T1000 (cell line): ENCODE data around the gene RASGEF1C.

Experiments
- DNase-seq: peaks from one replicate; lab custom pipeline; 2025; ENCODE audit warnings: mixed read lengths; lab: John Stamatoyannopoulos, UW

The RASGEF1C gene

GRCh38 chr5:180081481-180081880, 127.5 kb downstream of the RASGEF1C start:
- no peak for DNase-seq

DNA sequence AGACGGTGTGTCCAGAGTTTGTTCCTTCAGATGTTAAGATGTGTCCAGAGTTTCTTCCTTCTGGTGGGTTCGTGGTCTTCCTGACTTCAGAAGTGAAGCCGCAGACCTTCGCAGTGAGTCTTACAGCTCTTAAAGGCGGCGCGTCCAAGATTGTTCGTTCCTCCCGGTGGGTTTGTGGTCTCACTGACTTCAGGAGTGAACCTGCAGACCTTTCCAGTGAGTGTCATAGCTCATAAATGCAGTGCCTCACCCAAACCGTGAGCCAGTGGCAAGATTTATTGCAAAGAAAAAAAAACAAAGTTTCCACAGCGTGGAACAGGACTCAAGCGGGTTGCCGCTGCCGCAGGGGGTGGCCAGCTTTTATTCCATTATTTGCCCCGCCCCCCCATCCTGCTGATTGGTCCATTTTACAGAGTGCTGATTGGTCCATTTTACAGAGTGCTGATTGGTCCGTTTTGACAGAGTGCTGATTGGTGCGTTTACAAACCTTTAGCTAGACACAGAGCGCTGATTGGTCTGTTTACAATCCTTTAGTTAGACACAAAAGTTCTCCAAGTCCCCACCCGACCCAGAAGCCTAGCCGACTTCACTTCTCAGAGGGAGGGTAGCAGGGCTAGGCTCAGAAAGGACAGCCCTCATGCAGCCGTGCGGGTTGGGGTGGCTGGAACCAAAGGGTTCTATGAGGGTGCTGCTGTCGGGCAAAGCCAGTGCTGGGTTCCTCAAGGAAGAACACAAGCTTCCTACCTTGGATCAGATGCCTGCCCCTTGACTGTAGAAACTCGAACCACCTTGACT, 128.3 kb downstream of the RASGEF1C start:
- no peak for DNase-seq

GRCh38 chr5:180079702-180080466, 129.1 kb downstream of the RASGEF1C start:
- DNase-seq: no peak

DNA sequence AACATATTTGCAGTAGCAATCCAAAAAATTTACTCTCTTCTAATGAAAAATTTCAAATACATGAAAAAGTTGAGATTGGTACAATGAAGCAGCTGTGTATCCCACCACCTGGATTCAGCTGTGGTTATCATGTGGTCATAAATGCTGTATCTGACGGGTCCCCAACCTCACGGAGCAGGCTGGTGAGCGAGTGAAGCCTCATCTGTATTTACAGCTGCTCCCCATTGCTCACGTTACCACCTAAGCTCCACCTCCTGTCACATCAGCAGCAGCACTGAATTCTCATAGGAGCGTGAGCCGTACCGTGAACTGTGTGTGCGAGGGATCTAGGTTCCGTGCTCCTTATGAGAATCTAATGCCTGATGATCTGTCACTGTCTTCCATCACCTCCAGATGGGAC, 130.7 kb downstream of the RASGEF1C start:
- DNase-seq: no peak

- no peak for DNase-seq
These were observed 131.3 kb downstream of the RASGEF1C start for GRCh38 chr5:180077594-180078284.

DNA sequence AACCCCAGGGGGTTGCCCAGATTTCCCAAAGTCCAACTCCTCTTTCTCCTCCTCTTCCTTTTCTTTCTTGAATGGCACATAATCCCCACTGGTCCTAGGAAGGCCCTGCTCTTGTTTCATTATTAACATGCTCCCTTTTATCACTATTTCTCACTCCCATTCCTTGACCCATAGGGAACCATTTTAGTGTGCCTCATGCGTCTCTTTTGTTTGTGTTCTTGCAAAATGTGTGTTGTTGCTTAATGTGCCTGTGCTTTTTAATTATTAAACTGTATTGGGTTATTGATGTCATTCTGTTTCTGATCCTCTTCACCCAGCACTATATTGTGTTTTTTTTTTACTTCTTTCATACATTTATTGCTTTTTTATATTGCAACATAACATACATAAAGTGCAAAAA, 133.3 kb downstream of the RASGEF1C start:
- no peak for DNase-seq

DNA sequence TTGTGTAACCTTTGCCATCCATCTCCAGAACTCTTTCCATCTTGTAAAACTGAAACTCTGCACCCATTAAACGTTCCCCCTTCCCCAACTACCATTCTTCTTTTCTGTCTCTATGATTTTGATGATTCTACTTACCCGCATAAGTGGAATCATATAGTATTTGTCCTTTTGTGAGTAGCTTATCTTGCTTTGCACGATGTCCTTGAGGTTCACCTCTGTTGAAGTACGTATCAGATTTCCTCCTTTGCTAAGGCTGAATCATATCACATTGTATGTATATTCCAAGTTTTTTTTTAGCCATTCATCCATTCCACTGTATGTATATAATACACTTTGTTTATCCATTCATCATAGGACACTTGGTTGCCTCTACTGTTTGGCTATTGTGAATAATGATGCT, 134.5 kb downstream of the RASGEF1C start:
- no peak for DNase-seq

DNA sequence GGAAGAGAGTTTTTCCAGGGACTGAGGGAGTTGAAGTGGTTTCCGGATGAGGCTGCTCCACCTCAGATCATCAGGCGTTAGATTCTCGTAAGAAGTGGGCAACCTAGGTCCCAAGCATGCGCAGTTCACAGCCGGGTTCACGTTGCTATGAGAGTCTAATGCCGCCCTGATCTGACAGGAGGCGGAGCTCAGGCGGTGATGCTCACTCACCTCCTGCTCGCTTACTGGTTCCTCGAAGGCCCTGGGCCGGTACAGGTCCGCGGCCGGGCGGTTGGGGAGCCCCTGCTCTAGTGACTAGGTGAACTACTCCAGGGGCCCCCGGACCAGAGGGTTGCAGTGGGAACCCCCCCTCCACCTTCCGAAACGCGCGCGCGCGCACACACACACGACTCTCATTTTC, 136.5 kb downstream of the RASGEF1C start:
- no peak for DNase-seq

GRCh38 chr5:180072256-180072548, 136.8 kb downstream of the RASGEF1C start:
- DNase-seq: no peak

GRCh38 chr5:180071531-180072255, 137.3 kb downstream of the RASGEF1C start, which contains the start of gene RNF130:
TSS of gene RNF130 (minus strand) at chr5:180071759. CDS start at chr5:180071702, 57 bp downstream.
- peak; percentile 92 for DNase-seq

DNA sequence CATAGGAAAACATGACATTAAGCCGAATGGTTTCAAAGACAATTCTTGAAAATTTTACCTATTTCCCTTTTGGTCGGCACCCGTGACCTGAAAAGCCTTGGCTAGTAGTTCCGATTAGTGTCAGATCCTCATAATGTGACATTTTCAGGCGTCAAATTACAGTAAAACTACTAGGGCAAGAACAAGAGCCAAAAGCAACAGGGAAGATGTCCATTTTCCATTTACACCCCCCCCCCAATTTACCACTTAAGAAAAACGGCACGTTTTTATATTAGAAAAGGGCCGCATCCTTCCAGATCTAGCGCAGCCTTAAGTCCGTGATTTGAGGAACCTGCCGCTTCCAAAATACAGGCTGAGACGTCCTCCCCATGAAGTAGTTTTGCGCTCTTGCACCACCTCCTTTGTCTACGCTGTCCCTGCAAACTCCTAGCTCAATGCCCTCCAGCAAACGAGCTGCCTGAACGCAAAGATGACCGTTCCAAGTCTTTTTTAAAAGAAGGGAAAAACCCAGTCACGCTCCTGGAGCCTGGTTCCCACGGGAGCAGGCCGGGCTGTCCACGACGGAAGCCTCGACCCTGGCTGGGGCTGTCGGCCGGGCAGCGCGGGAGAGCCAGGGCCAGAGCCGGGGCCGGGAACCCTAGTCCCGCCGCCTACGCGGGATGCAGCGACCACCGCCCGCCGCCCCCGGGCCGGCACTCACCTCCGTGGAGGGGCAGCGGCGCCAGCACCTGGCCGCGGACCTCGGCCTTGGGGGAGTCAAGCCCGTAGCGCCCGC, 138.1 kb downstream of the RASGEF1C start:
- peak; percentile 51 for DNase-seq

GRCh38 chr5:180069589-180070247, 139.3 kb downstream of the RASGEF1C start:
- no peak for DNase-seq

- no peak for DNase-seq
These were observed 140.4 kb downstream of the RASGEF1C start for GRCh38 chr5:180068519-180069090.

- DNase-seq: no peak
These were observed 141.0 kb downstream of the RASGEF1C start for GRCh38 chr5:180067986-180068385.

DNA sequence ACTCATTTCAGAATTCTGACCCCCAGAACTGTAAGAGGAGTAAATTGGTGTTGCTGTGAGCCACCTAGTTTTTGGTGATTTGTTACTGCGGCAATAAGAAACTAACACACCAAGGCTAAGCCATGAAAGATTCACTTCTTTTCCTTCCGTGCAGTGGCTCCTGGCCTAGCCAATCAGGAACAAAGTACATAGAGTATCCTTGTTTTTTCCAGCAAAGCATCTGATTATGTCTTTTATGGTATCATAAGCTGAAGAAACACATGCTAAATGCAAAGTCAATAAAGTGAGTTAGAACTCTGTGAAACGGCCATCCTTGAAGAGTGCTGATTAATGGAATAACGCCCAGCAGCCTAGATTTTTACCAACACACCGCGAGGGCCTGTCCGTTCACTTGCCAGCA, 148.8 kb downstream of the RASGEF1C start:
- no peak for DNase-seq

GRCh38 chr5:180059326-180059725, 149.7 kb downstream of the RASGEF1C start:
- no peak for DNase-seq

DNA sequence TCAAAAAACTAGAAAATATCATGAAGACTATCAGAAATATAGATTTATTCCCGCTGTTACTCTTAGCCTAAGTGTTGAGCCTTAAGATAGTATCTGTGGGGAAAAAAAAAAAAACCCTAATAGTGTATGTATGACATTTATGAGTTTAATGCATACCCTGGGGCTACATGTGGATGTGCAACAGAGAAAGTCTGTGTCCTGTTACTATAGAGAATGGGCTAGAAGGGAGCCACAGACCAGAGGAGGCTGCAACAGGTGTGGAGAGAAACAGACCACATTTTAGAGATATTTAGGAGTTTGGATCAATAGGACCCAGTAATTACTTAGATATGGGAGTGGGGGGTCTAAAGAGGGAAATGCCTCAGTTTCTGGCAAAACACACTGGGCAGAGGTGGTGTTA, 152.9 kb downstream of the RASGEF1C start:
- no peak for DNase-seq

DNA sequence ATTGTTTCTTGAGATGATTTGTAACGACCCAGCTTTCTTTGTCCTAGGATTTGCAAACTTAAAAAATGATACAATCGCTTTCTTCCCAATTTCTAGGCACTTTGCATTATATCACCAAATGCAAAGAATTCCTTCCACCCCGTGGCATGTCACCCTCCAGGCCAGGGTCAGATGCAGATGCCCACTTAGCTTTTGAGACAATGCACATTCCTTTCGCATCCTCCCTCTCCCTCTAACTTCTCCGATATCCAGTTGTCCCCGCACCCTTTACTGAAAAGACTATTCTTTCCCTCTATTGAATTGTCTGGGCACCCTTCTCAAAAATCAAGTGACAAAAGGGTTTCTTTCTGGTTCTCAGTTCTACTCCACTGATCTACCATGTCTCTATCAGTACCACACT, 154.8 kb downstream of the RASGEF1C start:
- DNase-seq: no peak

DNA sequence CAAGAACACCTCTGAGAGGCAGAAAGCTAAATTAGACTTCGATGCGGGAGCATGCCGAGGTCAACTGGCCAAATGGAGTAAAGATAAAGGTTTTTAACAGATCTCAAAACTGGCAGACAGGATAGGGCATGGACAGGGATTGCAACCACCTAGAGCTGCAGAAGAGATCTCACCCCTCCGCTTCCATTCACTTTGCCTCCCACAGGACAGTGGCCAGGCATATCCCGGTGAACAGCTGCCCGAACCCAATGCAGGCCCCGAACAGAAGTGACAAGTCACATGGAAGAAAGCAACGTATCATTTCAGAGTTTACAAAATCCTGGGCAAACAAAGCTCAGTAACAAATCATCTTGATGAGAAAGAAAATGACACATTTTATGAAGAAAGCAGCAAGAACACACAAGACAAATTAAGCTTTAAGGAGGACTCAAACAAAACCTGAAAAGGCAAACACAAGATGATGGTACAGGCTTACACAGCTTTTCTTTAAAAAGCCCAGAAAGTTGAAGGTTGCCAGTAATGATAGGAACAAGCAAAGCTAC, 155.9 kb downstream of the RASGEF1C start:
- no peak for DNase-seq

- DNase-seq: no peak
These were observed 156.7 kb downstream of the RASGEF1C start for GRCh38 chr5:180052211-180052818.
